Measurements from ENCODE around the gene GEMIN8. TPM values are rescaled to one million over a fixed set of nuclear protein-coding genes. Genes with fewer than 3 reads are reported as not detected.

GEMIN8 gene
- total RNA-seq, 2 donors from 2014 or later, result 11.8 to 13.3 TPM

- intact Hi-C loops (cut with DNase I, micrococcal nuclease), result no loop called here
- DNase-seq, result no peak
- ATAC-seq, result no peak
Observed at GRCh38 chrX:14027036-14027435, 2.7 kb downstream of the GEMIN8 start.

- intact Hi-C loops (cut with DNase I, micrococcal nuclease), result no loop called here
- ATAC-seq (no peak), DNase-seq (no peak)
Observed at GRCh38 chrX:14026121-14026520, 3.6 kb downstream of the GEMIN8 start.

GRCh38 chrX:14022019-14022418 is 7.7 kb downstream of the GEMIN8 start:
- intact Hi-C loops (cut with DNase I, micrococcal nuclease), result no loop called here
- no peak for ATAC-seq
- no peak for DNase-seq

- DNase-seq, result peak; percentile 14 to 33
- intact Hi-C loops (cut with DNase I, micrococcal nuclease), result no loop called here
- ATAC-seq, result peak; percentile 99
Observed at GRCh38 chrX:14017399-14017798, 12.3 kb downstream of the GEMIN8 start.

- ATAC-seq (no peak), DNase-seq (no peak)
- intact Hi-C loops (cut with DNase I, micrococcal nuclease), result no loop called here
Observed at GRCh38 chrX:14015941-14016340, 13.8 kb downstream of the GEMIN8 start.

- ATAC-seq (no peak), DNase-seq (no peak)
- intact Hi-C loops (cut with DNase I, micrococcal nuclease), result no loop called here
Observed at GRCh38 chrX:14015294-14015693, 14.4 kb downstream of the GEMIN8 start.

GRCh38 chrX:14014526-14014925 is 15.2 kb downstream of the GEMIN8 start:
- DNase-seq, result no peak
- no peak for ATAC-seq
- intact Hi-C loops (cut with DNase I, micrococcal nuclease), result no loop called here

- DNase-seq (no peak), ATAC-seq (no peak)
- intact Hi-C loops (cut with DNase I, micrococcal nuclease), result no loop called here
Observed at GRCh38 chrX:14013054-14013453, 16.6 kb downstream of the GEMIN8 start.

GRCh38 chrX:14010566-14010965 is 19.1 kb downstream of the GEMIN8 start:
- DNase-seq (no peak), ATAC-seq (no peak)
- intact Hi-C loops (cut with DNase I, micrococcal nuclease), result no loop called here

GRCh38 chrX:14006540-14006939 is 23.2 kb downstream of the GEMIN8 start:
- DNase-seq (no peak), ATAC-seq (no peak)
- intact Hi-C loops (cut with DNase I, micrococcal nuclease), result no loop called here

- DNase-seq (no peak), ATAC-seq (no peak)
- intact Hi-C loops (cut with DNase I, micrococcal nuclease), result no loop called here
Observed at GRCh38 chrX:14003876-14004425, 25.7 kb downstream of the GEMIN8 start.

- ATAC-seq (no peak), DNase-seq (no peak)
Observed at GRCh38 chrX:14003028-14003427, 26.7 kb downstream of the GEMIN8 start.

GRCh38 chrX:13996650-13997049 is 33.0 kb downstream of the GEMIN8 start:
- ATAC-seq, result no peak
- DNase-seq, result no peak
- intact Hi-C loops (cut with DNase I, micrococcal nuclease), result no loop called here

More at GRCh38 chrX:14003028-14003427, 26.7 kb downstream of the GEMIN8 start:
- intact Hi-C loops (cut with DNase I, micrococcal nuclease), result no loop called here

- intact Hi-C loops (cut with DNase I, micrococcal nuclease), result no loop called here
- no peak for ATAC-seq
- no peak for DNase-seq
Observed at GRCh38 chrX:13994536-13995080, 35.1 kb downstream of the GEMIN8 start.

- DNase-seq (no peak), ATAC-seq (no peak)
- intact Hi-C loops (cut with DNase I, micrococcal nuclease), result no loop called here
Observed at GRCh38 chrX:13994104-13994503, 35.6 kb downstream of the GEMIN8 start.

GRCh38 chrX:13990126-13990800 is 39.4 kb downstream of the GEMIN8 start:
- DNase-seq (no peak), ATAC-seq (no peak)
- intact Hi-C loops (cut with DNase I, micrococcal nuclease), result no loop called here

- no peak for DNase-seq
- intact Hi-C loops (cut with DNase I, micrococcal nuclease), result no loop called here
- ATAC-seq, result no peak
Observed at GRCh38 chrX:13985697-13986435, 43.8 kb downstream of the GEMIN8 start.

GRCh38 chrX:13983734-13984133 is 46.0 kb downstream of the GEMIN8 start:
- DNase-seq (no peak), ATAC-seq (no peak)
- intact Hi-C loops (cut with DNase I, micrococcal nuclease), result no loop called here

- intact Hi-C loops (cut with DNase I, micrococcal nuclease), result no loop called here
- no peak for ATAC-seq
- DNase-seq, result no peak
Observed at GRCh38 chrX:13968198-13968597, 61.5 kb downstream of the GEMIN8 start.

- DNase-seq (no peak), ATAC-seq (no peak)
- intact Hi-C loops (cut with DNase I, micrococcal nuclease), result no loop called here
Observed at GRCh38 chrX:13967636-13968035, 62.1 kb downstream of the GEMIN8 start.
